HepG2 (cell line): ENCODE data around the gene VEGFA. TPM values are rescaled to one million over a fixed set of nuclear protein-coding genes. Genes with fewer than 3 reads are reported as not detected.

Experiments
- ATAC-seq: fragments of 200-7000 bp; cut with Tn5 transposase; 3 replicates; pipeline ENCODE4 v1.9.1; 2020; ENCODE audit warnings: mild to moderate bottlenecking, moderate library complexity
- BruUV-seq: library from RNA; stranded (reverse); fragments of 400-500 nt; replicated peaks from 2 replicates; lab custom pipeline; 2021; lab: Mats Ljungman, UMichigan
- CTCF ChIA-PET: fragments of 300-600 bp; formaldehyde crosslinking; extraction: SDS; loops from one replicate; lab custom pipeline; 2021; ENCODE audit warnings: low total read pairs, inconsistent platforms, low intra/inter-chr PET ratio; lab: Yijun Ruan, JAX
- POLR2A ChIA-PET: fragments of 350-600 bp; sonication (Branson Sonifier 250); formaldehyde crosslinking; loops from one replicate; lab custom pipeline; 2020; ENCODE audit warnings: antibody characterized with exemption, inconsistent platforms; lab: Yijun Ruan, JAX
- DNase-seq: peaks from one replicate; pipeline ENCODE4 v3.0.0-alpha.2; 2015; ENCODE audit warnings: low spot score
- FAIRE-seq: peaks from 3 replicates; lab custom pipeline; 2011; peaks lifted over from hg19 to GRCh38; lab: Jason Lieb, UNC
- H2AFZ ChIP-seq: one replicate; pipeline ENCODE4 v1.6.1; 2011; ENCODE audit warnings: low read length, inconsistent platforms
- H3K27ac ChIP-seq: fragments of 300-600 bp; 3 replicates; pipeline ENCODE4 v1.8.0; 2011; ENCODE audit warnings: mixed run types, mild to moderate bottlenecking, mixed read lengths, low read length, inconsistent platforms; ENCODE audit not compliant: insufficient read depth; ENCODE audit errors: extremely low read length
- H3K27me3 ChIP-seq, 2 experiments: fragments of 200-600 bp in 1 of 2; 2 replicates in 1 of 2; 3 replicates in 1 of 2; pipeline versions ENCODE4 v1.6.0 to v1.8.0; 2011; ENCODE audit warnings: low read length in 2 of 2, mild to moderate bottlenecking in 2 of 2, moderate library complexity in 2 of 2, inconsistent platforms in 1 of 2; ENCODE audit not compliant: insufficient read depth in 2 of 2, control insufficient read depth in 1 of 2
- H3K36me3 ChIP-seq, 2 experiments: fragments of 200-600 bp in 1 of 2; replicated peaks in 1 of 2; 2 replicates in 1 of 2; 3 replicates in 1 of 2; pipeline versions ENCODE4 v1.5.1 to v1.8.0; 2011; ENCODE audit warnings: low read length in 2 of 2, inconsistent platforms in 1 of 2; ENCODE audit not compliant: insufficient read depth in 2 of 2, control insufficient read depth in 1 of 2
- H3K4me1 ChIP-seq: 2 replicates; pipeline ENCODE4 v1.5.1; 2012; ENCODE audit warnings: low read length, inconsistent platforms; ENCODE audit not compliant: insufficient read depth
- H3K4me2 ChIP-seq: 2 replicates; pipeline ENCODE4 v1.6.0; 2011; ENCODE audit warnings: low read depth, low read length, inconsistent platforms
- H3K4me3 ChIP-seq, 3 experiments: fragments of 200-600 bp in 1 of 3; sonication (generic), shearing (Covaris generic) in 1 of 3; replicated peaks in 1 of 3; 2 replicates each; pipeline ENCODE4 v1.5.1; 2011 to 2016; ENCODE audit warnings: low read length in 3 of 3, inconsistent platforms in 2 of 3, low read depth in 2 of 3, mild to moderate bottlenecking in 2 of 3, control low read depth in 1 of 3, mixed read lengths in 1 of 3; ENCODE audit not compliant: insufficient read depth in 1 of 3
- H3K79me2 ChIP-seq: one replicate; pipeline ENCODE4 v1.6.1; 2011; ENCODE audit warnings: low read length, inconsistent platforms; ENCODE audit not compliant: insufficient read depth
- H3K9ac ChIP-seq: 2 replicates; pipeline ENCODE4 v1.6.0; 2011; ENCODE audit warnings: mild to moderate bottlenecking, low read depth, low read length, inconsistent platforms; ENCODE audit not compliant: insufficient read depth
- H3K9me3 ChIP-seq: 2 replicates; pipeline ENCODE4 v1.5.1; 2012; ENCODE audit warnings: mild to moderate bottlenecking, low read length
- H4K20me1 ChIP-seq: 2 replicates; pipeline ENCODE4 v1.6.0; 2011; ENCODE audit warnings: inconsistent platforms, mild to moderate bottlenecking, low read length, moderate library complexity; ENCODE audit not compliant: insufficient read depth
- ATF3 ChIP-seq: sonication (generic); formaldehyde crosslinking; IDR thresholded peaks from 2 replicates; pipeline ENCODE4 v1.4.0; 2020; ENCODE audit warnings: missing genetic modification reagents
- FOXC1 ChIP-seq: sonication (generic); formaldehyde crosslinking; IDR thresholded peaks from 2 replicates; pipeline ENCODE4 v1.8.0; 2022; ENCODE audit warnings: mild to moderate bottlenecking, missing genetic modification reagents, borderline replicate concordance
- PTBP1 ChIP-seq: fragments of 200-400 bp; formaldehyde crosslinking; IDR thresholded peaks from 2 replicates; pipeline ENCODE4 v1.6.1; 2018; ENCODE audit warnings: low read length, low read depth; ENCODE audit not compliant: poor library complexity, severe bottlenecking
- SALL1 ChIP-seq: sonication (generic); formaldehyde crosslinking; IDR thresholded peaks from 2 replicates; pipeline ENCODE4 v1.8.0; 2022; ENCODE audit warnings: mild to moderate bottlenecking, missing genetic modification reagents
- SMAD1 ChIP-seq: sonication (generic); formaldehyde crosslinking; IDR thresholded peaks from 2 replicates; pipeline ENCODE4 v1.4.0; 2020; ENCODE audit warnings: missing genetic modification reagents, low read depth, mild to moderate bottlenecking, borderline replicate concordance
- ZMYM3 ChIP-seq: sonication (generic); formaldehyde crosslinking; IDR thresholded peaks from 2 replicates; pipeline ENCODE4 v1.5.1; 2020; ENCODE audit warnings: mild to moderate bottlenecking, missing genetic modification reagents
- ZNF556 ChIP-seq: sonication (generic); formaldehyde crosslinking; IDR thresholded peaks from 2 replicates; pipeline ENCODE4 v1.4.0; 2020; ENCODE audit warnings: mild to moderate bottlenecking, missing genetic modification reagents, borderline replicate concordance
- ZNF709 ChIP-seq: sonication (generic); formaldehyde crosslinking; IDR thresholded peaks from 2 replicates; pipeline ENCODE4 v1.5.0; 2020; ENCODE audit warnings: mild to moderate bottlenecking, missing genetic modification reagents
- ZNF747 ChIP-seq: sonication (generic); formaldehyde crosslinking; IDR thresholded peaks from 2 replicates; pipeline ENCODE4 v1.8.1; 2023; ENCODE audit warnings: missing genetic modification reagents, mild to moderate bottlenecking, borderline replicate concordance
- ZSCAN21 ChIP-seq: sonication (generic); formaldehyde crosslinking; IDR thresholded peaks from 2 replicates; pipeline ENCODE4 v1.8.0; 2022; ENCODE audit warnings: mild to moderate bottlenecking, missing genetic modification reagents, moderate library complexity, borderline replicate concordance
- WGBS: methylation state at CpG from one replicate; pipeline ENCODE4 v1.1.6; 2017; ENCODE audit warnings: low lambda C conversion rate; 5-methylcytosine and 5-hydroxymethylcytosine counted together
- in situ Hi-C: cut with HindIII; loops from 2 replicates; pipeline ENCODE4 v1.10.0; 2017; ENCODE audit warnings: low pct_unique_long_range_greater_than_20kb; ENCODE audit not compliant: extremely low pct_ligation_motif_present
- intact Hi-C: fragments of 100-400 bp; cut with micrococcal nuclease; formaldehyde crosslinking; loops from one replicate; pipeline ENCODE4 v1.10.0; 2022; ENCODE audit not compliant: unreplicated experiment
- polyA plus RNA-seq, 8 experiments: library from polyadenylated mRNA; depleted of rRNA in 3 of 8; stranded (reverse) in 7 of 8; unstranded in 1 of 8; fragments of >200 nt; fragmentation: Illumina TruSeq in 4 of 8; extraction: Trizol in 4 of 8; gene quantifications; 2 replicates each; pipeline versions ENCODE4 v1.2.1 to v1.2.3, GENCODE V29; 2011 to 2016; ENCODE audit warnings: low read depth in 4 of 8, missing spikeins in 1 of 8, mixed read lengths in 1 of 8; ENCODE audit not compliant: insufficient read depth in 1 of 8
- total RNA-seq, 5 experiments: library from RNA; depleted of rRNA; stranded (reverse); fragments of >200 nt; fragmentation: Illumina TruSeq; extraction: Trizol; gene quantifications; 2 replicates each; pipeline ENCODE4 v1.2.3, GENCODE V29; 2016; ENCODE audit warnings: low read depth in 1 of 5
- TF ChIP-seq, protein P1 (sequence below): sonication (generic); formaldehyde crosslinking; IDR thresholded peaks from 2 replicates; pipeline ENCODE4 v1.4.0; 2020; ENCODE audit warnings: mild to moderate bottlenecking, missing genetic modification reagents
- TF ChIP-seq, protein P2 (sequence below): sonication (generic); formaldehyde crosslinking; IDR thresholded peaks from 2 replicates; pipeline ENCODE4 v1.8.1; 2023; ENCODE audit warnings: mild to moderate bottlenecking, moderate library complexity, missing genetic modification reagents
- TF ChIP-seq, protein P3 (sequence below): fragments of 450-650 bp; IDR thresholded peaks from 2 replicates; pipeline ENCODE4 v1.6.1; 2016
- TF ChIP-seq, protein P4 (sequence below): sonication (generic); formaldehyde crosslinking; IDR thresholded peaks from 2 replicates; pipeline ENCODE4 v1.8.1; 2023; ENCODE audit warnings: mild to moderate bottlenecking, missing genetic modification reagents

The VEGFA gene
- total and polyA plus RNA-seq, 2 of the 13 experiments (the other 11 are each of a cell fraction or from before 2014, with no cell fraction given), result 68.1 to 629 TPM

DNA sequence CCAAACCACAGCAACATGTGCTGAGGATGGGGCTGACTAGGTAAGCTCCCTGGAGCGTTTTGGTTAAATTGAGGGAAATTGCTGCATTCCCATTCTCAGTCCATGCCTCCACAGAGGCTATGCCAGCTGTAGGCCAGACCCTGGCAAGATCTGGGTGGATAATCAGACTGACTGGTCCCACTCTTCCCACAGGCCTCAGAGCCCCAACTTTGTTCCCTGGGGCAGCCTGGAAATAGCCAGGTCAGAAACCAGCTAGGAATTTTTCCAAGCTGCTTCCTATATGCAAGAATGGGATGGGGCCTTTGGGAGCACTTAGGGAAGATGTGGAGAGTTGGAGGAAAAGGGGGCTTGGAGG lies 1.5 kb upstream of the VEGFA start:
- peaks cover 0 to under 1% of the 10 kb centered on the region in 2 experiments; a peak in 1 of 5 replicates for H3K36me3 ChIP-seq
- H3K9ac ChIP-seq, result peak overlapping the region; percentile 13; the same call in 1 of the 2 replicates
- no peak overlapping the region for H2AFZ ChIP-seq
- in situ Hi-C loops, result loop anchor here (5.0 kb wide), 1 partner anchor 46 kb away; no protein-coding TSS in a partner anchor
- ATAC-seq (no peak), FAIRE-seq (no peak), DNase-seq (no peak)
- peak overlapping the region; percentile 79 for H3K4me2 ChIP-seq
- no TSS peak for BruUV-seq
- no CpG with 5 or more reads among the region's 1 CpG for WGBS
- H3K4me1 ChIP-seq, result peaks cover 64% of the 10 kb centered on the region
- peaks cover 22% of the 10 kb centered on the region for H4K20me1 ChIP-seq
- H3K4me3 ChIP-seq, result peak overlapping the region; percentile 21 to 98 (median 90); a peak in 5 of 6 replicates
- H3K9me3 ChIP-seq, result no peaks in the 10 kb centered on the region
- no peaks in the 10 kb centered on the region; a peak in 1 of 5 replicates for H3K27me3 ChIP-seq
- peaks cover 33% of the 10 kb centered on the region for H3K79me2 ChIP-seq
- intact Hi-C loops, result loop anchor here (2.0 to 10.0 kb wide), 2 partner anchors 44 to 1866 kb away; no protein-coding TSS in a partner anchor
- CTCF ChIA-PET, result interaction anchor here (0.9 to 3.3 kb wide), 6 partner anchors 29 to 308 kb away, joined by 3 to 33 read pairs (median 11); no protein-coding TSS in a partner anchor
- no peak overlapping the region for H3K27ac ChIP-seq
- POLR2A ChIA-PET, result interaction anchor here (0.8 to 4.5 kb wide), 10 partner anchors 20 to 311 kb away, joined by 3 to 59 read pairs (median 12); partner anchors contain the start of gene GTPBP2
- TF ChIP-seq, protein P1, sequence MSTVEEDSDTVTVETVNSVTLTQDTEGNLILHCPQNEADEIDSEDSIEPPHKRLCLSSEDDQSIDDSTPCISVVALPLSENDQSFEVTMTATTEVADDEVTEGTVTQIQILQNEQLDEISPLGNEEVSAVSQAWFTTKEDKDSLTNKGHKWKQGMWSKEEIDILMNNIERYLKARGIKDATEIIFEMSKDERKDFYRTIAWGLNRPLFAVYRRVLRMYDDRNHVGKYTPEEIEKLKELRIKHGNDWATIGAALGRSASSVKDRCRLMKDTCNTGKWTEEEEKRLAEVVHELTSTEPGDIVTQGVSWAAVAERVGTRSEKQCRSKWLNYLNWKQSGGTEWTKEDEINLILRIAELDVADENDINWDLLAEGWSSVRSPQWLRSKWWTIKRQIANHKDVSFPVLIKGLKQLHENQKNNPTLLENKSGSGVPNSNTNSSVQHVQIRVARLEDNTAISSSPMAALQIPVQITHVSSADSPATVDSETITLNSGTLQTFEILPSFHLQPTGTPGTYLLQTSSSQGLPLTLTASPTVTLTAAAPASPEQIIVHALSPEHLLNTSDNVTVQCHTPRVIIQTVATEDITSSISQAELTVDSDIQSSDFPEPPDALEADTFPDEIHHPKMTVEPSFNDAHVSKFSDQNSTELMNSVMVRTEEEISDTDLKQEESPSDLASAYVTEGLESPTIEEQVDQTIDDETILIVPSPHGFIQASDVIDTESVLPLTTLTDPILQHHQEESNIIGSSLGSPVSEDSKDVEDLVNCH (CRISPR knock-in tag), result no peak
- TF ChIP-seq ZNF556 (CRISPR knock-in tag) (no peak), ZNF747 (CRISPR knock-in tag) (no peak), ZSCAN21 (CRISPR knock-in tag) (0 out of 2 replicates have a peak, but pooled peaks have one; percentile 8), PTBP1 (no peak), ZMYM3 (CRISPR knock-in tag) (0 out of 2 replicates have a peak, but pooled peaks have one; percentile 1), FOXC1 (CRISPR knock-in tag) (no peak), SMAD1 (CRISPR knock-in tag) (0 out of 2 replicates have a peak, but pooled peaks have one; percentile 13), ZNF709 (CRISPR knock-in tag) (0 out of 2 replicates have a peak, but pooled peaks have one; percentile 50), SALL1 (CRISPR knock-in tag) (peak; percentile 2; the same call in 1 of the 2 replicates), ATF3 (CRISPR knock-in tag) (no peak)
- TF ChIP-seq, protein P2, sequence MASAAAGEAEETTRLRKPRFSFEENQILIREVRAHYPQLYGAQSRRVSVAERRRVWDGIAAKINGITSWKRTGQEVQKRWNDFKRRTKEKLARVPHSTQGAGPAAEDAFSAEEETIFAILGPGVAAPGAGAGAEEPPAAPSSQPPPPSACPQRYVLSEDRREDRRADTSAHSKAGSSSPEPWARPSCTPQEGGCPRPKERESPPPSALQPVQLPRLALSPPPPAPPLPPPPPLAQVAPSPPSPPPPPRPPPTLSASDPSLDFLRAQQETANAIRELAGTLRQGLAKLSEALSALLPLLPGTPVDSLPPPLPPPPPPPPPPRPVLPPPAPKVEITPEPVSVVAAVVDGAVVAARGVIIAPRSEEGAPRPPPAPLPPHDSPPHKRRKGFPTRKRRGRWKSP (CRISPR knock-in tag), result no peak
- TF ChIP-seq, protein P3, sequence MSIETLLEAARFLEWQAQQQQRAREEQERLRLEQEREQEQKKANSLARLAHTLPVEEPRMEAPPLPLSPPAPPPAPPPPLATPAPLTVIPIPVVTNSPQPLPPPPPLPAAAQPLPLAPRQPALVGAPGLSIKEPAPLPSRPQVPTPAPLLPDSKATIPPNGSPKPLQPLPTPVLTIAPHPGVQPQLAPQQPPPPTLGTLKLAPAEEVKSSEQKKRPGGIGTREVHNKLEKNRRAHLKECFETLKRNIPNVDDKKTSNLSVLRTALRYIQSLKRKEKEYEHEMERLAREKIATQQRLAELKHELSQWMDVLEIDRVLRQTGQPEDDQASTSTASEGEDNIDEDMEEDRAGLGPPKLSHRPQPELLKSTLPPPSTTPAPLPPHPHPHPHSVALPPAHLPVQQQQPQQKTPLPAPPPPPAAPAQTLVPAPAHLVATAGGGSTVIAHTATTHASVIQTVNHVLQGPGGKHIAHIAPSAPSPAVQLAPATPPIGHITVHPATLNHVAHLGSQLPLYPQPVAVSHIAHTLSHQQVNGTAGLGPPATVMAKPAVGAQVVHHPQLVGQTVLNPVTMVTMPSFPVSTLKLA, result no peak
- TF ChIP-seq, protein P4, sequence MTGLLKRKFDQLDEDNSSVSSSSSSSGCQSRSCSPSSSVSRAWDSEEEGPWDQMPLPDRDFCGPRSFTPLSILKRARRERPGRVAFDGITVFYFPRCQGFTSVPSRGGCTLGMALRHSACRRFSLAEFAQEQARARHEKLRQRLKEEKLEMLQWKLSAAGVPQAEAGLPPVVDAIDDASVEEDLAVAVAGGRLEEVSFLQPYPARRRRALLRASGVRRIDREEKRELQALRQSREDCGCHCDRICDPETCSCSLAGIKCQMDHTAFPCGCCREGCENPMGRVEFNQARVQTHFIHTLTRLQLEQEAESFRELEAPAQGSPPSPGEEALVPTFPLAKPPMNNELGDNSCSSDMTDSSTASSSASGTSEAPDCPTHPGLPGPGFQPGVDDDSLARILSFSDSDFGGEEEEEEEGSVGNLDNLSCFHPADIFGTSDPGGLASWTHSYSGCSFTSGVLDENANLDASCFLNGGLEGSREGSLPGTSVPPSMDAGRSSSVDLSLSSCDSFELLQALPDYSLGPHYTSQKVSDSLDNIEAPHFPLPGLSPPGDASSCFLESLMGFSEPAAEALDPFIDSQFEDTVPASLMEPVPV (CRISPR knock-in tag), result 0 out of 2 replicates have a peak, but pooled peaks have one; percentile 7
